IMR-90 (cell line): ENCODE measurements around the gene CRLF2. TPM values are rescaled to one million over a fixed set of nuclear protein-coding genes. Genes with fewer than 3 reads are reported as not detected.

ENCODE experiments used
- ATAC-seq: fragments of 200-7000 bp; cut with Tn5 transposase; 2 replicates; pipeline ENCODE4 v1.9.1; 2020; ENCODE audit warnings: low read depth, mild to moderate bottlenecking, moderate library complexity
- BruUV-seq: library from RNA; stranded (reverse); fragments of 400-500 nt; replicated peaks from 2 replicates; lab custom pipeline; 2021; lab: Mats Ljungman, UMichigan
- CTCF ChIA-PET: fragments of 300-600 bp; formaldehyde crosslinking; extraction: SDS; loops from one replicate; lab custom pipeline; 2021; ENCODE audit warnings: antibody characterized with exemption; lab: Yijun Ruan, JAX
- POLR2A ChIA-PET: fragments of 300-600 bp; sonication (Branson Sonifier 250); formaldehyde crosslinking; loops from one replicate; lab custom pipeline; 2022; ENCODE audit warnings: antibody characterized with exemption; ENCODE audit not compliant: unreplicated experiment; lab: Charles Lee
- DNase-seq: peaks from one replicate; pipeline ENCODE4 v3.0.0; 2013
- H2AFZ ChIP-seq: replicated peaks from 2 replicates; pipeline ENCODE3; 2013; ENCODE audit warnings: low read length, mild to moderate bottlenecking; ENCODE audit not compliant: poor library complexity
- H2AK5ac ChIP-seq: 2 replicates; pipeline ENCODE4 v1.6.1; 2013; ENCODE audit warnings: low read depth, low read length, inconsistent platforms
- H2AK9ac ChIP-seq: replicated peaks from 2 replicates; pipeline ENCODE3; 2013; ENCODE audit warnings: mild to moderate bottlenecking, low read depth, low read length, moderate library complexity; ENCODE audit not compliant: poor library complexity
- H2BK120ac ChIP-seq: 2 replicates; pipeline ENCODE4 v1.6.1; 2013; ENCODE audit warnings: low read depth, low read length, inconsistent platforms
- H2BK15ac ChIP-seq: 3 replicates; pipeline ENCODE4 v1.6.1; 2013; ENCODE audit warnings: low read depth, low read length, inconsistent platforms
- H2BK20ac ChIP-seq: 2 replicates; pipeline ENCODE4 v1.6.1; 2013; ENCODE audit warnings: low read depth, mild to moderate bottlenecking, inconsistent platforms, low read length, moderate library complexity
- H2BK5ac ChIP-seq: 2 replicates; pipeline ENCODE4 v1.6.1; 2013; ENCODE audit warnings: mild to moderate bottlenecking, low read depth, low read length, inconsistent platforms; ENCODE audit not compliant: poor library complexity, severe bottlenecking
- H3K14ac ChIP-seq: replicated peaks from 2 replicates; pipeline ENCODE4 v1.6.1; 2013; ENCODE audit warnings: low read depth, low read length, inconsistent platforms
- H3K18ac ChIP-seq: 2 replicates; pipeline ENCODE4 v1.6.1; 2013; ENCODE audit warnings: low read depth, low read length, control low read depth
- H3K23ac ChIP-seq: 2 replicates; pipeline ENCODE4 v1.6.1; 2013; ENCODE audit warnings: low read depth, low read length, inconsistent platforms
- H3K27ac ChIP-seq: 2 replicates; pipeline ENCODE4 v1.5.1; 2013; ENCODE audit warnings: mild to moderate bottlenecking, control low read depth, low read length; ENCODE audit not compliant: insufficient read depth
- H3K27me3 ChIP-seq: 2 replicates; pipeline ENCODE4 v1.6.1; 2013; ENCODE audit warnings: low read length; ENCODE audit not compliant: control insufficient read depth, insufficient read depth
- H3K36me3 ChIP-seq: 2 replicates; pipeline ENCODE4 v1.6.1; 2013; ENCODE audit warnings: low read length, mixed read lengths; ENCODE audit not compliant: control insufficient read depth, insufficient read depth
- H3K4ac ChIP-seq: 2 replicates; pipeline ENCODE4 v1.6.1; 2013; ENCODE audit warnings: low read depth, low read length, inconsistent platforms
- H3K4me1 ChIP-seq: 2 replicates; pipeline ENCODE4 v1.6.1; 2013; ENCODE audit warnings: low read length, mixed read lengths; ENCODE audit not compliant: control insufficient read depth, insufficient read depth
- H3K4me2 ChIP-seq: 2 replicates; pipeline ENCODE4 v1.6.1; 2013; ENCODE audit warnings: low read depth, mild to moderate bottlenecking, control low read depth, low read length, moderate library complexity
- H3K4me3 ChIP-seq: 2 replicates; pipeline ENCODE4 v1.5.1; 2013; ENCODE audit warnings: low read depth, mild to moderate bottlenecking, control low read depth, low read length, moderate library complexity; ENCODE audit not compliant: insufficient read depth
- H3K56ac ChIP-seq: 2 replicates; pipeline ENCODE4 v1.6.1; 2013; ENCODE audit warnings: low read length, inconsistent platforms; ENCODE audit not compliant: insufficient read depth; ENCODE audit errors: extremely low read depth
- H3K79me1 ChIP-seq, 2 experiments: 2 replicates each; pipeline ENCODE4 v1.6.1; 2013; ENCODE audit warnings: low read length in 2 of 2, inconsistent platforms in 1 of 2, low read depth in 1 of 2
- H3K9ac ChIP-seq: 2 replicates; pipeline ENCODE4 v1.6.1; 2013; ENCODE audit warnings: low read depth, low read length, control low read depth
- H3K9me1 ChIP-seq: 2 replicates; pipeline ENCODE4 v1.6.1; 2013; ENCODE audit warnings: low read length, inconsistent platforms; ENCODE audit not compliant: insufficient read depth
- H3K9me3 ChIP-seq: 2 replicates; pipeline ENCODE4 v1.6.1; 2013; ENCODE audit warnings: low read length; ENCODE audit not compliant: control insufficient read depth, insufficient read depth
- H4K20me1 ChIP-seq: 2 replicates; pipeline ENCODE4 v1.6.1; 2013; ENCODE audit warnings: low read length, inconsistent platforms; ENCODE audit not compliant: insufficient read depth
- H4K5ac ChIP-seq: 2 replicates; pipeline ENCODE4 v1.6.1; 2013; ENCODE audit warnings: mild to moderate bottlenecking, low read depth, low read length, control low read depth
- H4K8ac ChIP-seq, 2 experiments: 2 replicates each; pipeline ENCODE4 v1.6.1; 2013; ENCODE audit warnings: low read depth in 2 of 2, low read length in 2 of 2, control low read depth in 1 of 2, inconsistent platforms in 1 of 2
- H4K91ac ChIP-seq: 2 replicates; pipeline ENCODE4 v1.6.1; 2013; ENCODE audit warnings: low read depth, low read length, inconsistent platforms; ENCODE audit not compliant: insufficient read depth
- BHLHE40 ChIP-seq: fragments of 150-350 bp; IDR thresholded peaks from 2 replicates; pipeline ENCODE4 v1.6.1; 2016; ENCODE audit warnings: mild to moderate bottlenecking, low read depth, low read length
- CHD1 ChIP-seq: IDR thresholded peaks from 2 replicates; pipeline ENCODE4 v1.6.1; 2012; ENCODE audit warnings: low read depth, low read length, improper control_type of control experiment
- CTCF ChIP-seq: conservative IDR thresholded peaks from 2 replicates; pipeline ENCODE4 v1.5.1; 2012; ENCODE audit warnings: mild to moderate bottlenecking, low read depth, low read length, improper control_type of control experiment
- FOS ChIP-seq: fragments of 150-350 bp; IDR thresholded peaks from 2 replicates; pipeline ENCODE4 v1.6.1; 2016; ENCODE audit warnings: low read depth, low read length
- MAZ ChIP-seq: IDR thresholded peaks from 2 replicates; pipeline ENCODE4 v1.6.1; 2012; ENCODE audit warnings: low read depth, mild to moderate bottlenecking, low read length, improper control_type of control experiment, moderate library complexity, borderline replicate concordance
- RCOR1 ChIP-seq: IDR thresholded peaks from 2 replicates; pipeline ENCODE4 v1.6.1; 2012; ENCODE audit warnings: mild to moderate bottlenecking, low read length, improper control_type of control experiment; ENCODE audit not compliant: insufficient replicate concordance
- WGBS, 2 experiments: methylation state at CpG; one replicate each; pipeline versions ENCODE4 v1.1.5 to v1.1.7; 2013; ENCODE audit warnings: missing lambda C conversion rate in 2 of 2; ENCODE audit not compliant: insufficient read length in 1 of 2; ENCODE audit errors: extremely low coverage in 2 of 2; 5-methylcytosine and 5-hydroxymethylcytosine counted together
- dilution Hi-C: fragments of 300-500 bp; cut with HindIII; formaldehyde crosslinking; loops from one replicate; pipeline ENCODE4 v1.14.3; 2018; ENCODE audit warnings: low sequenced_read_pairs; ENCODE audit not compliant: unreplicated experiment
- in situ Hi-C: fragments of 300-500 bp; cut with MboI; formaldehyde crosslinking; loops from 3 replicates; pipeline ENCODE4 v1.14.3; 2019; ENCODE audit warnings: low sequenced_read_pairs, inconsistent platforms, mixed read lengths
- intact Hi-C: fragments of 100-400 bp; cut with micrococcal nuclease; formaldehyde crosslinking; loops from 2 replicates; pipeline ENCODE4 v1.10.0; 2022
- polyA plus RNA-seq, 3 experiments: library from polyadenylated mRNA; depleted of rRNA; stranded (reverse); fragments of >200 nt; gene quantifications; 2 replicates each; pipeline ENCODE4 v1.2.3, GENCODE V29; 2012; ENCODE audit warnings: low replicate concordance in 1 of 3
- total RNA-seq: library from RNA; depleted of rRNA; stranded (reverse); fragments of >200 nt; gene quantifications from 2 replicates; pipeline ENCODE4 v1.2.3, GENCODE V29; 2012

Gene CRLF2
- total and polyA plus RNA-seq, 2 of the 4 experiments (the other 2 are of a cell fraction) = not detected

- Histone ChIP-seq H3K9me1 (no peaks in the 10 kb centered on the region), H2BK20ac (no peak overlapping the region), H3K4me1 (no peaks in the 10 kb centered on the region), H4K91ac (no peak overlapping the region), H2AFZ (no peak overlapping the region), H3K56ac (no peak overlapping the region), H4K20me1 (no peaks in the 10 kb centered on the region), H3K23ac (no peak overlapping the region), H3K27ac (no peak overlapping the region), H2BK5ac (no peak overlapping the region), H3K18ac (no peak overlapping the region), H3K27me3 (no peaks in the 10 kb centered on the region), H3K9ac (no peak overlapping the region), H3K36me3 (no peaks in the 10 kb centered on the region), H3K14ac (no peak overlapping the region), H2BK15ac (no peak overlapping the region), H3K4me2 (no peak overlapping the region), H2AK5ac (no peak overlapping the region), H2BK120ac (no peak overlapping the region), H2AK9ac (no peak overlapping the region), H4K8ac (no peak overlapping the region), H4K5ac (no peak overlapping the region), H3K79me1 (no peaks in the 10 kb centered on the region), H3K4ac (no peak overlapping the region), H3K9me3 (peaks cover 11% of the 10 kb centered on the region), H3K4me3 (no peak overlapping the region)
- no peak for TF ChIP-seq CHD1
- no peak for TF ChIP-seq CTCF
- TF ChIP-seq MAZ = no peak
- no peak for TF ChIP-seq BHLHE40
- TF ChIP-seq FOS = no peak
- no peak for TF ChIP-seq RCOR1
- DNase-seq = no peak
- ChIA-PET CTCF (no interaction called here), POLR2A (no interaction called here)
- WGBS, 2 experiments = 59% methylated on average over 8 of the region's 11 CpGs; no CpG with 5 or more reads in 1 of the 2 experiments
- in situ Hi-C loops = no loop called here
- dilution Hi-C loops = no loop called here
- BruUV-seq = no TSS peak
- intact Hi-C loops = no loop called here
- ATAC-seq = no peak
These were observed 1.5 kb upstream of the CRLF2 start for GRCh38 chrX:1213971-1214370.
